Endothelial cell of umbilical vein (primary cell): Measurements from ENCODE around the gene B3GNT8. TPM values are rescaled to one million over a fixed set of nuclear protein-coding genes. Genes with fewer than 3 reads are reported as not detected.

Experiments
- BruUV-seq: library from RNA; stranded (reverse); fragments of 400-500 nt; replicated peaks from 2 replicates; lab custom pipeline; 2021; lab: Mats Ljungman, UMichigan
- CTCF ChIA-PET: fragments of 300-600, 350-600 bp; sonication (Branson Sonifier 250); formaldehyde crosslinking; loops from one replicate; lab custom pipeline; 2021; ENCODE audit warnings: antibody characterized with exemption, inconsistent platforms; lab: Charles Lee
- POLR2A ChIA-PET: fragments of 300-600, 350-600 bp; sonication (Branson Sonifier 250); formaldehyde crosslinking; loops from one replicate; lab custom pipeline; 2021; ENCODE audit warnings: antibody characterized with exemption, inconsistent platforms; lab: Charles Lee
- DNase-seq: peaks from one replicate; pipeline ENCODE4 v3.0.0-alpha.2; 2011; ENCODE audit warnings: low read depth, low spot score
- FAIRE-seq: peaks from 2 replicates; lab custom pipeline; 2011; peaks lifted over from hg19 to GRCh38; lab: Jason Lieb, UNC
- H2AFZ ChIP-seq: 2 replicates; pipeline ENCODE4 v1.6.0; 2012; ENCODE audit warnings: low read depth, low read length, control low read depth, inconsistent platforms
- H3K27ac ChIP-seq: 2 replicates; pipeline ENCODE4 v1.5.1; 2011; ENCODE audit warnings: low read depth, mild to moderate bottlenecking, control low read depth, low read length, moderate library complexity; ENCODE audit not compliant: insufficient read depth
- H3K27me3 ChIP-seq, 2 experiments: 2 replicates each; pipeline versions ENCODE4 v1.6.0 to v1.6.1; 2011; ENCODE audit warnings: low read length in 2 of 2, mixed read lengths in 1 of 2; ENCODE audit not compliant: control insufficient read depth in 2 of 2, insufficient read depth in 2 of 2
- H3K36me3 ChIP-seq, 2 experiments: 2 replicates in 1 of 2; 3 replicates in 1 of 2; pipeline ENCODE4 v1.5.1; 2011; ENCODE audit warnings: low read length in 2 of 2, mild to moderate bottlenecking in 1 of 2, moderate library complexity in 1 of 2; ENCODE audit not compliant: control insufficient read depth in 2 of 2, insufficient read depth in 2 of 2; ENCODE audit errors: extremely low read depth in 1 of 2
- H3K4me1 ChIP-seq: 3 replicates; pipeline ENCODE4 v1.5.1; 2011; ENCODE audit warnings: mild to moderate bottlenecking, low read length; ENCODE audit not compliant: control insufficient read depth, insufficient read depth; ENCODE audit errors: extremely low read depth
- H3K4me2 ChIP-seq: 2 replicates; pipeline ENCODE4 v1.6.1; 2011; ENCODE audit warnings: low read length, control low read depth, mixed read lengths; ENCODE audit not compliant: insufficient read depth
- H3K4me3 ChIP-seq, 3 experiments: fragments of 200-600 bp in 1 of 3; sonication (generic), shearing (Covaris generic) in 1 of 3; replicated peaks in 1 of 3; 2 replicates each; pipeline ENCODE4 v1.5.1; 2011 to 2016; ENCODE audit warnings: control low read depth in 3 of 3, low read length in 3 of 3, mild to moderate bottlenecking in 2 of 3, inconsistent platforms in 1 of 3, low read depth in 1 of 3, moderate library complexity in 1 of 3; ENCODE audit not compliant: insufficient read depth in 1 of 3
- H3K79me2 ChIP-seq: 2 replicates; pipeline ENCODE4 v1.6.0; 2012; ENCODE audit warnings: low read length, inconsistent platforms; ENCODE audit not compliant: control insufficient read depth, insufficient read depth
- H3K9ac ChIP-seq: replicated peaks from 2 replicates; pipeline ENCODE3; 2011; ENCODE audit warnings: low read length, control low read depth; ENCODE audit not compliant: insufficient read depth; ENCODE audit errors: extremely low read depth
- H3K9me1 ChIP-seq: replicated peaks from 3 replicates; pipeline ENCODE4 v1.6.0; 2011; ENCODE audit warnings: mild to moderate bottlenecking, low read length; ENCODE audit not compliant: control insufficient read depth, insufficient read depth; ENCODE audit errors: extremely low read depth
- H3K9me3 ChIP-seq: replicated peaks from 2 replicates; pipeline ENCODE4 v1.5.1; 2012; ENCODE audit warnings: low read length, inconsistent platforms; ENCODE audit not compliant: control insufficient read depth, insufficient read depth
- H4K20me1 ChIP-seq: replicated peaks from 2 replicates; pipeline ENCODE3; 2011; ENCODE audit warnings: mild to moderate bottlenecking, low read length; ENCODE audit not compliant: control insufficient read depth, insufficient read depth; ENCODE audit errors: extremely low read depth
- EZH2 ChIP-seq: IDR thresholded peaks from 2 replicates; pipeline ENCODE4 v1.6.1; 2012; ENCODE audit warnings: borderline replicate concordance, low read depth, mild to moderate bottlenecking, moderate library complexity, low read length, inconsistent platforms; ENCODE audit not compliant: severe bottlenecking
- FOS ChIP-seq: IDR thresholded peaks from 2 replicates; pipeline ENCODE4 v1.6.1; 2011; ENCODE audit warnings: mild to moderate bottlenecking, low read length, moderate library complexity, borderline replicate concordance; ENCODE audit not compliant: insufficient read depth
- GATA2 ChIP-seq: IDR thresholded peaks from 2 replicates; pipeline ENCODE4 v1.7.0; 2011; ENCODE audit warnings: low read depth, mild to moderate bottlenecking, moderate library complexity, mixed read lengths, low read length; ENCODE audit not compliant: insufficient read length, insufficient read depth
- JUN ChIP-seq: IDR thresholded peaks from 2 replicates; pipeline ENCODE4 v1.6.1; 2011; ENCODE audit warnings: borderline replicate concordance, low read depth; ENCODE audit not compliant: insufficient read length, insufficient read depth
- MAX ChIP-seq: IDR thresholded peaks from 2 replicates; pipeline ENCODE4 v1.6.1; 2011; ENCODE audit not compliant: insufficient read depth, insufficient read length
- MYC ChIP-seq: IDR thresholded peaks from one replicate; pipeline ENCODE4 v1.6.1; 2011; ENCODE audit warnings: mild to moderate bottlenecking, low read depth, low read length
- POLR2A ChIP-seq: IDR thresholded peaks from 2 replicates; pipeline ENCODE4 v1.6.1; 2012; ENCODE audit warnings: low read depth, mild to moderate bottlenecking, control low read depth, low read length
- POLR2AphosphoS5 ChIP-seq: IDR thresholded peaks from 2 replicates; pipeline ENCODE4 v1.6.1; 2012; ENCODE audit warnings: low read depth, mild to moderate bottlenecking, control low read depth, low read length, moderate library complexity; ENCODE audit not compliant: insufficient read depth
- dilution Hi-C: fragments of 300-500 bp; cut with MboI; formaldehyde crosslinking; loops from one replicate; pipeline ENCODE4 v1.15.0; 2019; ENCODE audit warnings: low sequenced_read_pairs; ENCODE audit not compliant: extremely low pct_ligation_motif_present
- intact Hi-C: fragments of 100-400 bp; cut with micrococcal nuclease; formaldehyde crosslinking; loops from one replicate; pipeline ENCODE4 v1.10.0; 2022
- polyA plus RNA-seq, 4 experiments: library from polyadenylated mRNA; depleted of rRNA in 3 of 4; stranded (reverse) in 3 of 4; unstranded in 1 of 4; fragments of >200 nt; gene quantifications; 2 replicates each; pipeline versions ENCODE4 v1.2.1 to v1.2.3, GENCODE V29; 2011 to 2012; ENCODE audit warnings: missing spikeins in 1 of 4
- total RNA-seq: library from RNA; stranded (reverse); gene quantifications from 2 replicates; pipeline ENCODE4 v1.2.3, GENCODE V29; 2021
- TF ChIP-seq, protein P1 (sequence below), 2 donors: IDR thresholded peaks; 1 replicate in 1 of 2; 2 replicates in 1 of 2; pipeline ENCODE4 v1.5.1; 2011; ENCODE audit warnings: low read length in 2 of 2, mild to moderate bottlenecking in 2 of 2, moderate library complexity in 2 of 2, control low read depth in 1 of 2, inconsistent platforms in 1 of 2, low read depth in 1 of 2; ENCODE audit not compliant: insufficient read depth in 1 of 2; ENCODE audit errors: extremely low read depth in 1 of 2

The B3GNT8 gene
- total and polyA plus RNA-seq, 2 donors (not counting 3 experiments of a cell fraction or from before 2014, with no cell fraction given), result 3.6 to 7.6 TPM

GRCh38 chr19:41457241-41457640, 30.1 kb upstream of the B3GNT8 start:
- no TSS peak for BruUV-seq

DNA sequence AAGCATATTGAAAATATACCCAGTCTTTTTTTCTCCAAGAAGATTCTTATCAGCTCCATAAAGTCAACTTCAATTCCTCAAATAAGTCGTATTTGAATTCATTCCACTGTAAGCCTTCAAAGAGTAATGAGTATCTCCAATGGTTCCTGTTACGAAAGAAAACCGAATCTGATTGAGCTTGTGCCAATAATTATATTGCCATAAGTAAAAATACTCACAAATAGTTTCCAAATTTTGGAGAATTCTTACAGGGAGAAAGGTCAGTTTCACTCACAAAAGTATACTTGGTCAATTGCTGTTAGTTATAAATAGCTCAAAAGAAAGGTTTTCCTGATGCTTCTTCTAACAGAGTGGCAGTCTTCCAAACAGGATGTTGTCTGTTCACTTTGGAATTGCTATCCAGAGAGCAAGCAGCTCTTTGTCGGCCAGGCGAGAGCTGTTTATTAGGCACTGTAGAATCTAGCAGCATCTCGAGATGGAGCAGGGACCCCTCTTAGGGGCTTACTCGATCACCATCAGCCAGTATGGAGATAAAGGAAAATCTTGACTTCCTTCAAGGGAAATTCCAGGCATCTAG, 29.3 kb upstream of the B3GNT8 start:
- POLR2A ChIA-PET, result interaction anchor here (0.5 to 2.9 kb wide), 4 partner anchors 20 to 91 kb away, joined by 4 to 24 read pairs (median 6); no protein-coding TSS in a partner anchor
- CTCF ChIA-PET, result interaction anchor here (0.7 to 3.7 kb wide), 22 partner anchors 9 to 186 kb away, joined by 3 to 33 read pairs (median 4); partner anchors contain the start of genes B3GNT8 and DMAC2
- intact Hi-C loops, result loop anchor here (1.0 kb wide), 2 partner anchors 23 to 75 kb away; no protein-coding TSS in a partner anchor

More at GRCh38 chr19:41457241-41457640, 30.1 kb upstream of the B3GNT8 start:
- H3K79me2 ChIP-seq, result peaks cover 2% of the 10 kb centered on the region
- H3K4me3 ChIP-seq, result no peak overlapping the region
- no peak overlapping the region for H2AFZ ChIP-seq
- DNase-seq, result peak; percentile 30
- FAIRE-seq, result no peak
- intact Hi-C loops, result no loop called here
- ChIA-PET POLR2A (interaction anchor here (1.1 to 2.9 kb wide), 2 partner anchors 22 to 74 kb away, joined by 5 to 24 read pairs; no protein-coding TSS in a partner anchor), CTCF (interaction anchor here (0.7 to 3.7 kb wide), 16 partner anchors 10 to 1092 kb away, joined by 3 to 33 read pairs (median 8); partner anchors contain the start of genes B3GNT8 and DMAC2)
- H3K27me3 ChIP-seq, result no peaks in the 10 kb centered on the region
- H3K9me1 ChIP-seq, result peaks cover 3% of the 10 kb centered on the region
- H3K4me2 ChIP-seq, result peak overlapping the region; percentile 95
- H3K4me1 ChIP-seq, result peaks cover 29% of the 10 kb centered on the region
- peaks cover 2 to 7% of the 10 kb centered on the region in 2 experiments for H3K36me3 ChIP-seq
- peak overlapping the region; percentile 71 for H3K9ac ChIP-seq
- dilution Hi-C loops, result no loop called here
- no peaks in the 10 kb centered on the region for H3K9me3 ChIP-seq
- peak overlapping the region; percentile 72 for H3K27ac ChIP-seq
- TF ChIP-seq EZH2 (no peak), POLR2AphosphoS5 (no peak), FOS (no peak), POLR2A (no peak), MAX (no peak), MYC (no peak), JUN (no peak)
- H4K20me1 ChIP-seq, result no peaks in the 10 kb centered on the region

More for the DNA sequence above, 29.3 kb upstream of the B3GNT8 start:
- Histone ChIP-seq H3K4me1 (peaks cover 27% of the 10 kb centered on the region), H4K20me1 (no peaks in the 10 kb centered on the region), H3K9me3 (no peaks in the 10 kb centered on the region), H3K36me3 (peaks cover 2 to 7% of the 10 kb centered on the region in 2 experiments), H3K4me2 (peak overlapping the region; percentile 95), H3K79me2 (peaks cover 2% of the 10 kb centered on the region), H3K9me1 (peaks cover 3% of the 10 kb centered on the region), H3K27ac (peak overlapping the region; percentile 72), H3K9ac (peak overlapping the region; percentile 71), H3K4me3 (peak overlapping the region in 1 of 3 experiments; percentile 23), H2AFZ (peak overlapping the region; percentile 17), H3K27me3 (no peaks in the 10 kb centered on the region)
- FAIRE-seq, result peak; percentile 88
- no TSS peak for BruUV-seq
- DNase-seq, result peak; percentile 85
- TF ChIP-seq POLR2AphosphoS5 (no peak), EZH2 (no peak), POLR2A (no peak), GATA2 (no peak), FOS (no peak), JUN (no peak), MAX (no peak), MYC (no peak)
- TF ChIP-seq, protein P1, sequence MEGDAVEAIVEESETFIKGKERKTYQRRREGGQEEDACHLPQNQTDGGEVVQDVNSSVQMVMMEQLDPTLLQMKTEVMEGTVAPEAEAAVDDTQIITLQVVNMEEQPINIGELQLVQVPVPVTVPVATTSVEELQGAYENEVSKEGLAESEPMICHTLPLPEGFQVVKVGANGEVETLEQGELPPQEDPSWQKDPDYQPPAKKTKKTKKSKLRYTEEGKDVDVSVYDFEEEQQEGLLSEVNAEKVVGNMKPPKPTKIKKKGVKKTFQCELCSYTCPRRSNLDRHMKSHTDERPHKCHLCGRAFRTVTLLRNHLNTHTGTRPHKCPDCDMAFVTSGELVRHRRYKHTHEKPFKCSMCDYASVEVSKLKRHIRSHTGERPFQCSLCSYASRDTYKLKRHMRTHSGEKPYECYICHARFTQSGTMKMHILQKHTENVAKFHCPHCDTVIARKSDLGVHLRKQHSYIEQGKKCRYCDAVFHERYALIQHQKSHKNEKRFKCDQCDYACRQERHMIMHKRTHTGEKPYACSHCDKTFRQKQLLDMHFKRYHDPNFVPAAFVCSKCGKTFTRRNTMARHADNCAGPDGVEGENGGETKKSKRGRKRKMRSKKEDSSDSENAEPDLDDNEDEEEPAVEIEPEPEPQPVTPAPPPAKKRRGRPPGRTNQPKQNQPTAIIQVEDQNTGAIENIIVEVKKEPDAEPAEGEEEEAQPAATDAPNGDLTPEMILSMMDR (IDR thresholded peaks at IDR 0.05; ENCODE audit: extremely low read depth in 1 of 2, insufficient read depth in 1 of 2, low read depth in 1 of 2, low read length in 2 of 2), result no peak
- dilution Hi-C loops, result no loop called here
